Colonic mucosa (tissue), 4 donors: ENCODE results near the gene CYB5B. TPM values are rescaled to one million over a fixed set of nuclear protein-coding genes. Genes with fewer than 3 reads are reported as not detected.

Experiments used
- DNase-seq: peaks from one replicate; pipeline ENCODE4 v3.0.0-alpha.2; 2020
- H3K27ac ChIP-seq: fragments of 200-600 bp; one replicate; pipeline ENCODE4 v1.8.0; 2021
- H3K27me3 ChIP-seq: fragments of 200-600 bp; one replicate; pipeline ENCODE4 v1.8.0; 2021
- H3K36me3 ChIP-seq: fragments of 200-600 bp; one replicate; pipeline ENCODE4 v1.8.0; 2021
- H3K4me1 ChIP-seq: fragments of 200-600 bp; one replicate; pipeline ENCODE4 v1.8.0; 2021; ENCODE audit warnings: mild to moderate bottlenecking
- H3K4me3 ChIP-seq: fragments of 200-600 bp; one replicate; pipeline ENCODE4 v1.8.0; 2021
- H3K9ac ChIP-seq, 2 donors: one replicate each; pipeline ENCODE4 v1.7.0; 2013; ENCODE audit warnings: control low read depth in 2 of 2, low read depth in 2 of 2, low read length in 2 of 2
- H3K9me3 ChIP-seq: fragments of 200-600 bp; one replicate; pipeline ENCODE4 v1.8.0; 2021
- CTCF ChIP-seq: fragments of 200-600 bp; IDR thresholded peaks from one replicate; pipeline ENCODE4 v1.8.0; 2022; ENCODE audit warnings: antibody characterized with exemption, mild to moderate bottlenecking
- intact Hi-C: fragments of 100-400 bp; cut with DNase I; formaldehyde crosslinking; loops from one replicate; pipeline ENCODE4 v1.14.1; 2022
- total RNA-seq, 2 donors: library from RNA; stranded (reverse); fragmentation: NEBNext Ultra II Directional in 1 of 2; extraction: Animal tissue kit (Norgen Biotek cat#: 25700) in 1 of 2; gene quantifications; one replicate each; pipeline ENCODE4 v1.2.1, GENCODE V29; 2021
- donor health status: healthy.
- donor health status: DM: no; HTN: no; CAD: no.
- donor health status: DM: no; HTN: no; CAD: no.

Gene CYB5B
- total RNA-seq, 2 donors from 2014 or later = 166 to 220 TPM

GRCh38 chr16:69410219-69410990, 14.0 kb upstream of the CYB5B start:
- Histone ChIP-seq H3K4me3 (no peak overlapping the region), H3K36me3 (no peaks in the 10 kb centered on the region), H3K9me3 (no peaks in the 10 kb centered on the region), H3K9ac (no peak overlapping the region), H3K27me3 (no peaks in the 10 kb centered on the region), H3K4me1 (peaks cover 5% of the 10 kb centered on the region), H3K27ac (no peak overlapping the region)
- DNase-seq = no peak
- no peak for TF ChIP-seq CTCF
- intact Hi-C loops = no loop called here

- Histone ChIP-seq H3K9ac (no peak overlapping the region), H3K4me1 (peaks cover 4% of the 10 kb centered on the region), H3K27ac (no peak overlapping the region), H3K9me3 (no peaks in the 10 kb centered on the region), H3K27me3 (no peaks in the 10 kb centered on the region), H3K4me3 (no peak overlapping the region), H3K36me3 (no peaks in the 10 kb centered on the region)
- TF ChIP-seq CTCF = no peak
- DNase-seq = no peak
- intact Hi-C loops = no loop called here
These were observed 13.1 kb upstream of the CYB5B start for GRCh38 chr16:69411064-69411985.

- no peak for TF ChIP-seq CTCF
- no peak overlapping the region for H3K9ac ChIP-seq
- H3K4me3 ChIP-seq = no peak overlapping the region
- intact Hi-C loops = no loop called here
- no peaks in the 10 kb centered on the region for H3K27me3 ChIP-seq
- no peak overlapping the region for H3K27ac ChIP-seq
- DNase-seq = peak; percentile 15
- no peaks in the 10 kb centered on the region for H3K9me3 ChIP-seq
- peaks cover 4% of the 10 kb centered on the region for H3K4me1 ChIP-seq
- no peaks in the 10 kb centered on the region for H3K36me3 ChIP-seq
These were observed 12.1 kb upstream of the CYB5B start for GRCh38 chr16:69412287-69412686.

DNA sequence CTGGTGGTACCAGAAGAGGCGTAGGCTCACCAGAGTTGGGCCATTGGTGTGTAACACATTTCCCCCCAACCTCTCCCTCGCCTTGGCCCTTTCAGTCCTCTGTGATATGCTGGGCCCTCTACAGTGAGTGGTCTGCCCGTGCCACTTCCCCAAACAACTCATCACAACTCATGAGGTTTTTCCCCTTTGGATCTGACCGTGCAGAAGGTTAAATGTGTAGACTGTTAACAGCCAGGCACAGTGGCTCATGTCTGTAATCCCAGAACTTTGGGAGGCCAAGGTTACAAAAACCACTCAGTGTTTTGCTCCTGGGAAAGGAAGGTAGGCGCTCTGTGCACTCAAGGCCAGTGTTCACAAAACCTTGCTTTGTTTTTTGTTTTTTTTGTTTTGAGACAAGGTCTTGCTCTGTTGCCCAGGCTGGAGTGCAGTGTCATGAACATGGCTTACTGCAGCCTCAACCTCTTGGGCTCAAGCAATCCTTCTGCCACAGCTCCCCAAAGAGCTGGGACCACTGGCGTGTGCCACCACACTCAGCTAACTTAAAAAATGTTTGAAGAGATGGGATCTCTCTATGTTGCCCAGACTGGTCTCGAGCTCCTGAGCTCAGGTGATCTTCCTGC, 11.3 kb upstream of the CYB5B start:
- H3K4me1 ChIP-seq = peaks cover 6% of the 10 kb centered on the region
- TF ChIP-seq CTCF = no peak
- H3K4me3 ChIP-seq = no peak overlapping the region
- H3K27me3 ChIP-seq = no peaks in the 10 kb centered on the region
- no peaks in the 10 kb centered on the region for H3K9me3 ChIP-seq
- no peak overlapping the region for H3K9ac ChIP-seq
- H3K27ac ChIP-seq = no peak overlapping the region
- intact Hi-C loops = no loop called here
- no peaks in the 10 kb centered on the region for H3K36me3 ChIP-seq
- peak; percentile 10 for DNase-seq

GRCh38 chr16:69417520-69418199, 6.8 kb upstream of the CYB5B start:
- no peak for TF ChIP-seq CTCF
- intact Hi-C loops = no loop called here
- peak overlapping the region; percentile 43 for H3K27ac ChIP-seq

More at GRCh38 chr16:69417520-69418199, 6.8 kb upstream of the CYB5B start:
- Histone ChIP-seq H3K27me3 (no peaks in the 10 kb centered on the region), H3K9ac (no peak overlapping the region), H3K36me3 (no peaks in the 10 kb centered on the region), H3K4me3 (no peak overlapping the region), H3K4me1 (peaks cover 4% of the 10 kb centered on the region), H3K9me3 (no peaks in the 10 kb centered on the region)
- DNase-seq = no peak
